GM19463 (cell line): Measurements from ENCODE around the gene TTC38.
A peak's percentile ranks its signal among the peaks of the same experiment; 100 is the strongest.
"Not testable (repeated sequence)": the region's sequence is repeated elsewhere in the genome, so short reads cannot be mapped to it uniquely, and the experiment has no call there.

Source experiments
- ATAC-seq: cut with Tn5 transposase; IDR thresholded peaks from one replicate; pipeline ENCODE4 v1.9.1; 2021; ENCODE audit warnings: mild to moderate bottlenecking, moderate library complexity; ENCODE audit not compliant: unreplicated experiment

The TTC38 gene

GRCh38 chr22:46245511-46245910, 22.3 kb upstream of the TTC38 start:
- no peak for ATAC-seq

GRCh38 chr22:46246178-46246577, 21.6 kb upstream of the TTC38 start:
- no peak for ATAC-seq

- no peak for ATAC-seq
These were observed 20.3 kb upstream of the TTC38 start for GRCh38 chr22:46247443-46247975.

- peak; percentile 89 for ATAC-seq
These were observed 17.6 kb upstream of the TTC38 start, which contains the start of gene CDPF1 for GRCh38 chr22:46250035-46250782. CDPF1 (minus strand) TSS chr22:46250293; CDS start chr22:46248284, 2,009 bp downstream.

GRCh38 chr22:46250783-46251125, 17.1 kb upstream of the TTC38 start:
- ATAC-seq, result peak; percentile 2

- no peak for ATAC-seq
These were observed 16.5 kb upstream of the TTC38 start for GRCh38 chr22:46251266-46251665.

- ATAC-seq, result no peak
These were observed 15.9 kb upstream of the TTC38 start for GRCh38 chr22:46251816-46252380.

GRCh38 chr22:46256358-46256958, 11.3 kb upstream of the TTC38 start:
- no peak for ATAC-seq

GRCh38 chr22:46259374-46259773, 8.4 kb upstream of the TTC38 start:
- ATAC-seq, result no peak

- no peak for ATAC-seq
These were observed 7.8 kb upstream of the TTC38 start for GRCh38 chr22:46260038-46260437.

GRCh38 chr22:46262449-46263215, 5.2 kb upstream of the TTC38 start:
- no peak for ATAC-seq

- no peak for ATAC-seq
These were observed 4.6 kb upstream of the TTC38 start, which contains the start of gene PKDREJ for GRCh38 chr22:46263216-46263590. PKDREJ (minus strand) TSS chr22:46263343; CDS start chr22:46263322, 21 bp downstream.

- ATAC-seq, result not testable (repeated sequence)
These were observed 3.3 kb upstream of the TTC38 start for GRCh38 chr22:46264520-46264919.

- not testable (repeated sequence) for ATAC-seq
These were observed 2.2 kb upstream of the TTC38 start for GRCh38 chr22:46265627-46266026.

- no peak for ATAC-seq
These were observed 1.8 kb downstream of the TTC38 start for GRCh38 chr22:46269564-46269963.

- ATAC-seq, result no peak
These were observed 4.4 kb downstream of the TTC38 start for GRCh38 chr22:46272196-46272595.

GRCh38 chr22:46272762-46273431, 5.1 kb downstream of the TTC38 start:
- no peak for ATAC-seq

GRCh38 chr22:46273432-46274148, 5.8 kb downstream of the TTC38 start:
- ATAC-seq, result no peak

GRCh38 chr22:46274381-46274780, 6.6 kb downstream of the TTC38 start:
- no peak for ATAC-seq
